ENCODE results near the gene NBPF20. TPM values are rescaled to one million over a fixed set of nuclear protein-coding genes. Genes with fewer than 3 reads are reported as not detected.
"Not testable (repeated sequence)": the region's sequence is repeated elsewhere in the genome, so short reads cannot be mapped to it uniquely, and the experiment has no call there.

Gene NBPF20
- total RNA-seq, 4 donors from 2014 or later: 0.20 to 0.92 (median 0.55) TPM

GRCh38 chr1:145459063-145459462 is 33.7 kb upstream of the NBPF20 start:
- ATAC-seq; H3K4me1 ChIP-seq; DNase-seq; H3K9me3 ChIP-seq; H3K4me3 ChIP-seq; in situ Hi-C loops (cut with MboI; ENCODE audit: low sequenced_read_pairs in 4 of 4); intact Hi-C loops (cut with DNase I; ENCODE audit: low total_unique reads); H3K27ac ChIP-seq; H3K36me3 ChIP-seq: not testable (repeated sequence)
- peaks cover 0 to 20% (median 12%) of the 10 kb centered on the region in 3 donors for H3K27me3 ChIP-seq

GRCh38 chr1:145454824-145455177 is 29.4 kb upstream of the NBPF20 start:
- H3K4me3 ChIP-seq; ATAC-seq; DNase-seq; H3K27me3 ChIP-seq; in situ Hi-C loops (cut with MboI; ENCODE audit: low sequenced_read_pairs in 4 of 4); H3K4me1 ChIP-seq; H3K36me3 ChIP-seq; H3K9me3 ChIP-seq; H3K27ac ChIP-seq; intact Hi-C loops (cut with DNase I; ENCODE audit: low total_unique reads): not testable (repeated sequence)

DNA sequence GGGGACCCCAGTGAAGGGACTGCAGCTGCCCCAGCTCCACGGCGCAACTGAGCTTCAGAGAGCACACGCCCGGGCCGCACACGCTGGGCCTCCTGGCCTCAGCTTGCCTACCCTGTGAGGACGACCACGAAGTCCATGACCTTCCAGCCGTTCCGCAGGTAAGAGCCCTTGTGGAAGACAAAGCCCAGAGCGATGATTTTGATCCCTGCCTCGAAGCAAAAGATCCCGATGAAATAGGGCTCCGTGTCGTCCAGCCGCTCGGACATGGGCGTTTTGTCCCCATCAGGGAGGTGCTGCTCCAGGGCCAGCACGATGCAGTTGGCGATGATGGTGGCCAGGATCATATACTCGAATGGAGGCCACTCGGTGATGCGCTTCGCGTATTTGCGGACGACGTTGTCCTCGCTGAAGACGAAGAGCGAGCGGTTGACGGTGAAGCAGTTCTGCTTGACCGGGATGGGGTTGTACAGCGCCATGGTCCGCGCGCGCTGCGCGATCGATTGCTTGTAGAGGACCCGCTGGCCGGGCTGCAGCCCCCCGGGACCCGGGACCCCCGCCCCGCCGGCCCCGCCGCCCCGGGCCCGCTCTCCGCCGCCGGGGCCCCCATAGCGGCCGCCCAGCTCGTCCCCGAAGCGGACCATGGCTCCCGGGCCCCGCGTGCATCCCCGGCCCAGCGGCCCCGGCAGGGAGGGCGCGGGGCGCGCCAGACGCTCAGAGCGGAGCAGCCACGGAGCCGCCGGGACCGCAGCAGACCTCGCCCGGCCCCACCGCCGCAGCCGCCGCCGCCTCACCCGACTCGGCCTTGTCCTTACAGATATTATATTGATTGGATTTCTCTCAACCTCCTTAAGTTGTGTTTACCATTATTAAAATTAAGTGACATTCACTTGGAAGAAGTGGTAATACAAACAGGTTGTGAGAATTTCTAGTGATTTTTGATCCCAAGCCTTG is 28.7 kb upstream of the NBPF20 start:
- in situ Hi-C loops (cut with MboI; ENCODE audit: low sequenced_read_pairs in 4 of 4); H3K27ac ChIP-seq; H3K9me3 ChIP-seq; DNase-seq; H3K36me3 ChIP-seq; ATAC-seq; intact Hi-C loops (cut with DNase I; ENCODE audit: low total_unique reads); H3K4me1 ChIP-seq; H3K4me3 ChIP-seq; H3K27me3 ChIP-seq: not testable (repeated sequence)

GRCh38 chr1:145452506-145452905 is 27.1 kb upstream of the NBPF20 start:
- H3K27me3 ChIP-seq; H3K27ac ChIP-seq; H3K4me1 ChIP-seq; H3K9me3 ChIP-seq; H3K4me3 ChIP-seq; ATAC-seq; DNase-seq; H3K36me3 ChIP-seq; in situ Hi-C loops (cut with MboI; ENCODE audit: low sequenced_read_pairs in 4 of 4); intact Hi-C loops (cut with DNase I; ENCODE audit: low total_unique reads): not testable (repeated sequence)

- H3K4me1 ChIP-seq; H3K27me3 ChIP-seq; H3K27ac ChIP-seq; DNase-seq; H3K4me3 ChIP-seq; H3K36me3 ChIP-seq; intact Hi-C loops (cut with DNase I; ENCODE audit: low total_unique reads); in situ Hi-C loops (cut with MboI; ENCODE audit: low sequenced_read_pairs in 4 of 4); H3K9me3 ChIP-seq; ATAC-seq: not testable (repeated sequence)
These were observed 26.5 kb upstream of the NBPF20 start for GRCh38 chr1:145451914-145452313.

- DNase-seq; in situ Hi-C loops (cut with MboI; ENCODE audit: low sequenced_read_pairs in 4 of 4); H3K9me3 ChIP-seq; ATAC-seq; H3K27me3 ChIP-seq; intact Hi-C loops (cut with DNase I; ENCODE audit: low total_unique reads); H3K4me3 ChIP-seq; H3K27ac ChIP-seq; H3K36me3 ChIP-seq; H3K4me1 ChIP-seq: not testable (repeated sequence)
These were observed 19.8 kb upstream of the NBPF20 start for GRCh38 chr1:145445219-145445618.

- H3K36me3 ChIP-seq; in situ Hi-C loops (cut with MboI; ENCODE audit: low sequenced_read_pairs in 4 of 4); ATAC-seq; H3K27me3 ChIP-seq; DNase-seq; H3K27ac ChIP-seq; H3K9me3 ChIP-seq; H3K4me1 ChIP-seq; H3K4me3 ChIP-seq; intact Hi-C loops (cut with DNase I; ENCODE audit: low total_unique reads): not testable (repeated sequence)
These were observed 16.9 kb upstream of the NBPF20 start for GRCh38 chr1:145442340-145442739.

DNA sequence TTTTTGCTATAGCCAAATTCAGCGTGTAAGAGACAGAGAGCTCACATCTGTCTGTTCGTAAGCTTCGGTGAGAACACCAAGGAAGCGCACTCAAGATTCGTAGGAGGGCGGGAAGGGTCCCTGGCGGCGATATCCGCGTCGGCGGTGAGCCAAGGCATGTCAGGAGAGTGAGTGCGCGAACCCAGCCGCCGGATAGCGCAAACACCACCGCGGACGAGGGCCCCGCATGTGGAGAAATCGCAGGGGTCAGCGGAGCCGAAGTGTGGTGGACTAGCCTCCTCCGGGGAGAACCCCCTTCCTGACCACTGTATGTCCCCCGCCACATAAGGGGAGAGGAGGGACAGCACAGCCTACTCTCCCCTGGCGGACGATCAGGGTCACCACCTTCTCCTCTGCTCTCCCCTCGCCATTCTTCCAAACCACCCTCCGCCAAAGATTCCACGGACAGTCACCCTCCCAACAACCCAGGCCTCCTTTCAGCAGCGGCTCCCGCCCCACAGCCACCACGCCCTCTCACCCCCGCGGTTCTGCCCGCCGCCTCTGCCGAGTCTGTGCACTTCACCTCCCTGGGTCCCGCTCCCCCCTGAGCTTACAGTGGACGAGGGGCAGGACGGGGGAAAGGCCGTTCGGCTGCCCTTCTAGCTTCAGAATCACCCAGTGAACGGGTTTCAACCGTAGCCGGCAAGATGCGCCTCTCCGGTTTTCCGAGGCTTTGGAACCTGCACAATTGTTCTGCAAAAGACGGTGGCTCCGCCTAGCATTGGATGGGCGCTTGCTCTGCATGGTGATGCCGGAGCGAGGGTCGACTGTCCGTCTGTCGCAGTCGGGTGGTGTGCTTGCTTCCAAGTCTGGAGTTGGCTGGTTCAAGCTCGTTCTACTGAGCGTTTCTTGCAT is 6.2 kb upstream of the NBPF20 start:
- intact Hi-C loops (cut with DNase I; ENCODE audit: low total_unique reads); H3K27ac ChIP-seq; ATAC-seq; H3K9me3 ChIP-seq; H3K36me3 ChIP-seq; DNase-seq; in situ Hi-C loops (cut with MboI; ENCODE audit: low sequenced_read_pairs in 4 of 4); H3K4me1 ChIP-seq: not testable (repeated sequence)
- H3K27me3 ChIP-seq: peaks cover 16 to 39% (median 34%) of the 10 kb centered on the region in 3 donors
- H3K4me3 ChIP-seq: peak overlapping the region in 2 of 4 donors; percentile 11 to 30

GRCh38 chr1:145430830-145431229 is 5.4 kb upstream of the NBPF20 start:
- peaks cover 16 to 39% (median 35%) of the 10 kb centered on the region in 3 donors for H3K27me3 ChIP-seq
- ATAC-seq; DNase-seq; H3K9me3 ChIP-seq; intact Hi-C loops (cut with DNase I; ENCODE audit: low total_unique reads); H3K27ac ChIP-seq; H3K4me1 ChIP-seq; in situ Hi-C loops (cut with MboI; ENCODE audit: low sequenced_read_pairs in 4 of 4); H3K4me3 ChIP-seq; H3K36me3 ChIP-seq: not testable (repeated sequence)

GRCh38 chr1:145429329-145429728 is 3.9 kb upstream of the NBPF20 start:
- H3K27ac ChIP-seq; intact Hi-C loops (cut with DNase I; ENCODE audit: low total_unique reads): not testable (repeated sequence)

More at GRCh38 chr1:145429329-145429728, 3.9 kb upstream of the NBPF20 start:
- Histone ChIP-seq H3K27me3 (peaks cover 16 to 39% (median 35%) of the 10 kb centered on the region in 3 donors), H3K4me1 (peaks cover 0 to 15% of the 10 kb centered on the region in 2 donors), H3K4me3 (peak overlapping the region in 1 of 4 donors; percentile 21)
- in situ Hi-C loops (cut with MboI; ENCODE audit: low sequenced_read_pairs in 4 of 4); H3K36me3 ChIP-seq; DNase-seq; H3K9me3 ChIP-seq; ATAC-seq: not testable (repeated sequence)
